Measurements from ENCODE around the gene CLEC2A.

GRCh38 chr12:9940375-9940774 lies 8.2 kb upstream of the CLEC2A start:
- TF ChIP-seq PPARA (CRISPR knock-in tag; IDR thresholded peaks at IDR 0.05; ENCODE audit: borderline replicate concordance) (no peak), TSHZ2 (CRISPR knock-in tag; IDR thresholded peaks at IDR 0.05) (no peak), TCF4 (CRISPR knock-in tag; IDR thresholded peaks at IDR 0.05; ENCODE audit: borderline replicate concordance) (no peak), ZFP30 (CRISPR knock-in tag; IDR thresholded peaks at IDR 0.05) (no peak), ARNTL (CRISPR knock-in tag; IDR thresholded peaks at IDR 0.05; ENCODE audit: borderline replicate concordance, low read depth) (no peak), ZFP3 (CRISPR knock-in tag; IDR thresholded peaks at IDR 0.05) (no peak), OSR1 (CRISPR knock-in tag; IDR thresholded peaks at IDR 0.05) (no peak), RARB (CRISPR knock-in tag; IDR thresholded peaks at IDR 0.05) (no peak), POU6F1 (CRISPR knock-in tag; IDR thresholded peaks at IDR 0.05; ENCODE audit: borderline replicate concordance, low read depth) (no peak), ESRRG (CRISPR knock-in tag; IDR thresholded peaks at IDR 0.05) (no peak), ZNF70 (CRISPR knock-in tag; IDR thresholded peaks at IDR 0.05) (no peak)
- TF ChIP-seq, protein P1, sequence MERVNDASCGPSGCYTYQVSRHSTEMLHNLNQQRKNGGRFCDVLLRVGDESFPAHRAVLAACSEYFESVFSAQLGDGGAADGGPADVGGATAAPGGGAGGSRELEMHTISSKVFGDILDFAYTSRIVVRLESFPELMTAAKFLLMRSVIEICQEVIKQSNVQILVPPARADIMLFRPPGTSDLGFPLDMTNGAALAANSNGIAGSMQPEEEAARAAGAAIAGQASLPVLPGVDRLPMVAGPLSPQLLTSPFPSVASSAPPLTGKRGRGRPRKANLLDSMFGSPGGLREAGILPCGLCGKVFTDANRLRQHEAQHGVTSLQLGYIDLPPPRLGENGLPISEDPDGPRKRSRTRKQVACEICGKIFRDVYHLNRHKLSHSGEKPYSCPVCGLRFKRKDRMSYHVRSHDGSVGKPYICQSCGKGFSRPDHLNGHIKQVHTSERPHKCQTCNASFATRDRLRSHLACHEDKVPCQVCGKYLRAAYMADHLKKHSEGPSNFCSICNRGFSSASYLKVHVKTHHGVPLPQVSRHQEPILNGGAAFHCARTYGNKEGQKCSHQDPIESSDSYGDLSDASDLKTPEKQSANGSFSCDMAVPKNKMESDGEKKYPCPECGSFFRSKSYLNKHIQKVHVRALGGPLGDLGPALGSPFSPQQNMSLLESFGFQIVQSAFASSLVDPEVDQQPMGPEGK (CRISPR knock-in tag; IDR thresholded peaks at IDR 0.05; ENCODE audit: borderline replicate concordance): no peak
